ENCODE measurements around the gene WDR48.
A peak's percentile ranks its signal among the peaks of the same experiment; 100 is the strongest.

Gene WDR48

DNA sequence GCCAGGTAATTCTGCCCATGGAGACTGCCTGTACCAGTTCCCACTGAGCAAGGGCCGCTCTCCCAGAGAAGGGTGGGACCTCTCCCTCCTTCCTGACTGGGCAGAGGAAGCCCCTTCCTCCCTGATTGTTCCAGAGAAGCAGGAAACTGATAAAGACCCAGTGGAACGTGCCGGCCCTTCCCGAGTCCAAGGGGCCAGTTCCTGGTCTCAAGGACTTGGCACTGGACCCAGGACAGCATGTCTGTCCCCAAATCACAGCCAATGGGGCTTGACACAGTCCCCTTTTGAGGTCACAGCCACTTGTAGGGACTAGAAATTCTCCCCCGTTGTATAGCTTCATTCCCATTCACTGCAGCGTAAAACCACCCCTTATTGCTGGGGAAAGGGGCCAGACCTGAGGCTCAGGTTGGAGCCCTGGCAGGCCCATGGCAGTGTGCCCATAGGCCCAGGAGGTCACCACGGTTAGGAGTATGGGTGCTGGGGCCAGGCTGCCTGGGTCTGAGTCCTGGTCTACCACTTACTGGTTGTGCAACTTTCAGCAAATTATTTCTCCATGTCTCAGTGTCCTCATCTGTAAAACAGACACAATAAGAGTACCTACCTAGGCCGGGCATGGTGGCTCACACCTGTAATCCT is 83.5 kb downstream of the WDR48 start:
- no peak overlapping the region for H3K27ac ChIP-seq (ENCODE audit: insufficient read depth, low read length, poor library complexity, severe bottlenecking)
- DNase-seq = no peak
- no peak overlapping the region for H3K4me3 ChIP-seq (ENCODE audit: insufficient read depth, low read depth, low read length, poor library complexity, severe bottlenecking)
- H3K36me3 ChIP-seq (ENCODE audit: control insufficient read depth, insufficient read depth, low read length) = peaks cover 5% of the 10 kb centered on the region
- H3K9me3 ChIP-seq (ENCODE audit: control insufficient read depth, low read length) = no peaks in the 10 kb centered on the region
- no peaks in the 10 kb centered on the region for H3K27me3 ChIP-seq (replicated peaks; ENCODE audit: control insufficient read depth, insufficient read depth, low read length, poor library complexity, severe bottlenecking)
- H3K4me1 ChIP-seq (ENCODE audit: control insufficient read depth, insufficient read depth, low read length, poor library complexity, severe bottlenecking) = no peaks in the 10 kb centered on the region

DNA sequence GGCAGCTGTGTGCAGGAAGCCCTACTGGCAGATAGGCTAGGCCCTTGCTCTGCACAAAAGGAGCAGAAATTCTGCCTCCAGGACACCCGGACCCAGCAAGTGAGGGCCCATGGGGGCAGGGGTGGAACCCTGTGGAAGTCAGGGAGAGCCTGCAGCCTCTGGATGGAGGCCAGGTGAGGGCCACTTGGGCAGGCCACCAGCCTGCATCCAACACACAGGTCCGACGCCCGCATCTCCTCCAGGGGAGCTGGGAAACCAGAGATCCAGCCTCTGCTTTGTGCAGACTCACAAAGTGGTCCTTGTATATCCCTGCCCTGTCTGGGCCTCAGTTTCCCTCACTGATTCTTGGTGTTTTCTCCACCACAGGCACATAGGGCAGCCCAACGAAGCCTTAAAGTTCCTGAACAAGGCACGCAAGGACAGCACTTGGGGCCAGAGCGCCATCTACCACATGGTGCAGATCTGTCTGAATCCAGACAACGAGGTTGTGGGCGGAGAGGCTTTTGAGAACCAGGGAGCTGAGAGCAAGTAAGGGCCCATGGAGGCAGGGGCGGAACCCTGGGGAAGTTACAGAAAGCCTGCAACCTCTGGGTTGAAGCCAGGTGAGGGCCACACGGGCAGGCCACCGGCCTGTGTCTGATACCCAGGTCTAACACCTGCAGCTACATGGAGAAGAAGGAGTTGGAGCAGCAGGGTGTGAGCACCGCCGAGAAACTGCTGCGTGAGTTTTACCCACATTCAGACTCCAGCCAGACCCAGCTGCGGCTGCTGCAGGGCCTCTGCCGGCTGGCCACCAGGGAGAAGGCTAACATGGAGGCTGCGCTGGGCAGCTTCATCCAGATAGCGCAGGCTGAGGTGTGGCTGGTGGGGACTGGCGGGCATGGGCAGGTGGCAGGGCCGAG is 85.0 kb downstream of the WDR48 start:
- no peaks in the 10 kb centered on the region for H3K9me3 ChIP-seq (ENCODE audit: control insufficient read depth, low read length)
- no peak overlapping the region for H3K4me3 ChIP-seq (ENCODE audit: insufficient read depth, low read depth, low read length, poor library complexity, severe bottlenecking)
- no peak for DNase-seq
- no peaks in the 10 kb centered on the region for H3K4me1 ChIP-seq (ENCODE audit: control insufficient read depth, insufficient read depth, low read length, poor library complexity, severe bottlenecking)
- H3K36me3 ChIP-seq (ENCODE audit: control insufficient read depth, insufficient read depth, low read length) = peaks cover 19% of the 10 kb centered on the region
- no peak overlapping the region for H3K27ac ChIP-seq (ENCODE audit: insufficient read depth, low read length, poor library complexity, severe bottlenecking)
- no peaks in the 10 kb centered on the region for H3K27me3 ChIP-seq (replicated peaks; ENCODE audit: control insufficient read depth, insufficient read depth, low read length, poor library complexity, severe bottlenecking)

DNA sequence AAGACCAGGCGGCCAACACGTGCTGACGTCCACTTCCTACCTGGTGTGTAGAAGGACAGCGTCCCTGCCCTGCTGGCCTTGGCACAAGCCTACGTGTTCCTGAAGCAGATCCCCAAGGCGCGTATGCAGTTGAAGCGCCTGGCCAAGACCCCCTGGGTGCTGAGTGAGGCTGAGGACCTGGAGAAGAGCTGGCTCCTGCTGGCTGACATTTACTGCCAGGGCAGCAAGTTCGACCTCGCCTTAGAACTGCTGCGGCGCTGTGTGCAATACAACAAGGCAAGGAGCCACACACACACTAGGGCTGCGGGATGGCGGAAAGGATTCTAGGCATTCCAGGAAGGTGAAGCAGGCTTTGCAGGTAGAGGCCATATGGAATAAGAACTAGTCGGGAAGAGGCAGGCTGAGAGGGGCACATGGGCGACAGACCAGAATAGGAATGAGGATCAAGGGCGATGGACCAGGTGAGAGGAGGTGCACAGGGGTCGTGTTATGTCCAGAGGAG is 85.7 kb downstream of the WDR48 start:
- no peak overlapping the region for H3K27ac ChIP-seq (ENCODE audit: insufficient read depth, low read length, poor library complexity, severe bottlenecking)
- no peaks in the 10 kb centered on the region for H3K9me3 ChIP-seq (ENCODE audit: control insufficient read depth, low read length)
- DNase-seq = no peak
- H3K4me1 ChIP-seq (ENCODE audit: control insufficient read depth, insufficient read depth, low read length, poor library complexity, severe bottlenecking) = no peaks in the 10 kb centered on the region
- H3K36me3 ChIP-seq (ENCODE audit: control insufficient read depth, insufficient read depth, low read length) = peaks cover 26% of the 10 kb centered on the region
- H3K27me3 ChIP-seq (replicated peaks; ENCODE audit: control insufficient read depth, insufficient read depth, low read length, poor library complexity, severe bottlenecking) = no peaks in the 10 kb centered on the region
- no peak overlapping the region for H3K4me3 ChIP-seq (ENCODE audit: insufficient read depth, low read depth, low read length, poor library complexity, severe bottlenecking)

DNA sequence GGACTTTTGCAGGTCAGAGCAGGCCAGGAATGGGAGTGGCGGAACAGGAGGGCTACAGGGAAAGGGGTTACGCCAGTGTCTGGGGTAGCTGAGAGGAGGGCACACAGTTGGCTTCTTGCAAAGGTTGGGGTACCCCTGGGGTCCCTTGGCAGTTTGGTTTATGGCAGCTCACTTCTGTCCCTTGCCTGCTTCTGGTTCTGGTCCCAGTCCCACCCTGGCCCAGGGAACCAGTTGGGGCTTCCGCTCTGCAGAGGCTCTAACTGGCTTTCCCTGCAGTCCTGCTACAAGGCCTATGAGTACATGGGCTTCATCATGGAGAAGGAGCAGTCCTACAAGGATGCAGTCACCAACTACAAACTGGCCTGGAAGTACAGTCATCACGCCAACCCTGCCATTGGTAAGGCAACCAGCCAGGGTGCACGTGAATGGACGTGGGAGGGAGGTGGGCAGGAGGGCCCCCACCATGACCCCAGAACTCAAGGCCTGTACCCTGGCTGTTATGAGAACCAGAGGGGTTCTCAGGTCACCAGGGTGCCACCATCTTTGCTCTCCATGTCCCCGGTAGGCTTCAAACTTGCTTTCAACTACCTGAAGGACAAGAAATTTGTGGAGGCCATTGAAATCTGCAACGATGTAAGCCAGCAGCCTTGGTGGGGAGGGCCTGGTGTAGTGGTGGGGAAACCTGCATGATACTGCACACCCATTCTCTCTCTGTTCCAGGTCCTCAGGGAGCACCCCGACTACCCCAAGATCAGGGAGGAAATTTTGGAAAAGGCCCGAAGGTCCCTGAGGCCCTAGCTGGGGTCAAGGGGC is 86.4 kb downstream of the WDR48 start:
- Histone ChIP-seq H3K27ac (ENCODE audit: insufficient read depth, low read length, poor library complexity, severe bottlenecking) (no peak overlapping the region), H3K36me3 (ENCODE audit: control insufficient read depth, insufficient read depth, low read length) (peaks cover 33% of the 10 kb centered on the region), H3K4me1 (ENCODE audit: control insufficient read depth, insufficient read depth, low read length, poor library complexity, severe bottlenecking) (no peaks in the 10 kb centered on the region), H3K9me3 (ENCODE audit: control insufficient read depth, low read length) (no peaks in the 10 kb centered on the region), H3K27me3 (replicated peaks; ENCODE audit: control insufficient read depth, insufficient read depth, low read length, poor library complexity, severe bottlenecking) (no peaks in the 10 kb centered on the region), H3K4me3 (ENCODE audit: insufficient read depth, low read depth, low read length, poor library complexity, severe bottlenecking) (no peak overlapping the region)
- DNase-seq = no peak

DNA sequence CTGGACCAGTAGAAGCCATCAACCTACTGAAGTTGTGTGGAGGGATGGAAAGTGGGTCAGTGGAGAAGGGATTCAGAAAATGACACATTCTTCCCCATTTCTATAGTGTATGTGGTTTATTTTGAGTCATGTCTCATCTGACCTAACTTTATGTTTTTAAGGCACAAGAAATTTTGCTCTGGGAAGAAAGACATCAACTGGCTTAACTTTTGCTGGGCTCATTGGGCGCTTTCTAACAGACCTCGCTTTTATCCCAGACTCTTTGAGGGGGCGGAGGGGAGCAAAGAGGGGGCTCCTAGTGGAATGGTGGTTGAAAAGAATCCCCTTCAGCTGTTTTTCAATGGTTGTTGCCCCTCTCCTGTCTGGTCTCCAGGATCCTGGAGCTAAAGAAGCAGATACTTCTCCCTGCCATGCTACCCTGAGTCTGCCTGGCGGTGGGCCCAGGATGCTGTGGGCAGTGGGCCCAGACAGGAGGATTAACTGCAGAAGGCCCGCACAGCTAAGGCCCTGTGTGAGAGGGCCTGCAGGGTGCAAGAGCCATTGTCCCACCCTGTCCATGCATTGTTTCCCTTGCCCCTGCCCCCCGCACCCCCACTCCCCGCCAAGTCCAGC is 87.1 kb downstream of the WDR48 start:
- H3K36me3 ChIP-seq (ENCODE audit: control insufficient read depth, insufficient read depth, low read length) = peaks cover 40% of the 10 kb centered on the region
- no peaks in the 10 kb centered on the region for H3K9me3 ChIP-seq (ENCODE audit: control insufficient read depth, low read length)
- no peak overlapping the region for H3K4me3 ChIP-seq (ENCODE audit: insufficient read depth, low read depth, low read length, poor library complexity, severe bottlenecking)
- no peaks in the 10 kb centered on the region for H3K4me1 ChIP-seq (ENCODE audit: control insufficient read depth, insufficient read depth, low read length, poor library complexity, severe bottlenecking)
- H3K27me3 ChIP-seq (replicated peaks; ENCODE audit: control insufficient read depth, insufficient read depth, low read length, poor library complexity, severe bottlenecking) = no peaks in the 10 kb centered on the region
- DNase-seq = no peak
- no peak overlapping the region for H3K27ac ChIP-seq (ENCODE audit: insufficient read depth, low read length, poor library complexity, severe bottlenecking)

DNA sequence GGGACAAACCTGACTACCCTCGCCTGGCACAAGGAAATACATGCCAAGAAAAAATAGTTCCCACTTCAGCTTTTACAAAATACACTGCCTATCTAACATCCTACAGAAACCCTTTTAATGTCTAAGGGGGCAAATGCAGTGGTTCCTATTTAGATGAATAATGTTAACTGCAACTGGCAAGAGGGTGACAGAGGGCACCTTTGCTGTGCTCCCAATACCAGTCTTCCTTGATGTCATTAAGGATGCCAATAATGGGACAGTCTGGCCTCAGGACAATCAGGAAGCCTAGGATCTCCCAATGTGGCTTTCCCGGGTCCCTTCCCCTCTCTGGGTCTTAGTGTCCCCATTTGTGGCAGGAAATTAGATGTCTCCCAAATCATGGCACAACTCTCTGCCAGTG is 87.6 kb downstream of the WDR48 start:
- Histone ChIP-seq H3K4me3 (ENCODE audit: insufficient read depth, low read depth, low read length, poor library complexity, severe bottlenecking) (no peak overlapping the region), H3K27me3 (replicated peaks; ENCODE audit: control insufficient read depth, insufficient read depth, low read length, poor library complexity, severe bottlenecking) (no peaks in the 10 kb centered on the region), H3K9me3 (ENCODE audit: control insufficient read depth, low read length) (no peaks in the 10 kb centered on the region), H3K27ac (ENCODE audit: insufficient read depth, low read length, poor library complexity, severe bottlenecking) (no peak overlapping the region), H3K4me1 (ENCODE audit: control insufficient read depth, insufficient read depth, low read length, poor library complexity, severe bottlenecking) (no peaks in the 10 kb centered on the region), H3K36me3 (ENCODE audit: control insufficient read depth, insufficient read depth, low read length) (peaks cover 46% of the 10 kb centered on the region)
- no peak for DNase-seq

DNA sequence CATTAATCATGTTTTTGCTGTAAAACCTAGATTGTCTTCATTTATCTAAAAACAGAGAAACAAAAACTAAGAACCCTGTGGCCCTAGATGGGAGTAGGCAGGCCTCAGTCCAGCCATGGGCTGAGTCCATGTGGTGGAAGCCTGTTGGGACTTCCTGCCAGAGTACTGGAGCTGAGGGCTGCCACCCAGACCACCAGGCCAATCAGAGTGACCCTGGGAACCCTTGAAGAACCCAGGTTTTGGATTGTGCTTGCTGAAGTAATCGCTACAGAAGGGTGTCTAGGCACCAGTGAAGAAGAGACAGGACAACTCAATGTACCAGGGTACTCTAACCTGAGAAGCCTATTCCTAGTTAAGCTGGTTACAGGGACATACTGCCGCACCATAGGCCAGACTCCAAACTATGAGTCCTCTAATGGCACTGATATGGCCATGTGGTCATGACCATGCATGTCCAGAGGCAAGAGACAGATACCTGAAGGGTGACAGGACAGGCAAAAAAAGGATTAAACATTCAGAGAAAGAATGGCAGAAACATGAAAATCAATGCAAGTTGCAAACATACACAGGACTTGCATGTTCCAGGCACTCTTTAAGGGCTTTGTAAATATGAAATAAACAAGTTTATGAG is 88.6 kb downstream of the WDR48 start:
- H3K27ac ChIP-seq (ENCODE audit: insufficient read depth, low read length, poor library complexity, severe bottlenecking) = no peak overlapping the region
- H3K4me1 ChIP-seq (ENCODE audit: control insufficient read depth, insufficient read depth, low read length, poor library complexity, severe bottlenecking) = no peaks in the 10 kb centered on the region
- H3K36me3 ChIP-seq (ENCODE audit: control insufficient read depth, insufficient read depth, low read length) = peaks cover 56% of the 10 kb centered on the region

DNA sequence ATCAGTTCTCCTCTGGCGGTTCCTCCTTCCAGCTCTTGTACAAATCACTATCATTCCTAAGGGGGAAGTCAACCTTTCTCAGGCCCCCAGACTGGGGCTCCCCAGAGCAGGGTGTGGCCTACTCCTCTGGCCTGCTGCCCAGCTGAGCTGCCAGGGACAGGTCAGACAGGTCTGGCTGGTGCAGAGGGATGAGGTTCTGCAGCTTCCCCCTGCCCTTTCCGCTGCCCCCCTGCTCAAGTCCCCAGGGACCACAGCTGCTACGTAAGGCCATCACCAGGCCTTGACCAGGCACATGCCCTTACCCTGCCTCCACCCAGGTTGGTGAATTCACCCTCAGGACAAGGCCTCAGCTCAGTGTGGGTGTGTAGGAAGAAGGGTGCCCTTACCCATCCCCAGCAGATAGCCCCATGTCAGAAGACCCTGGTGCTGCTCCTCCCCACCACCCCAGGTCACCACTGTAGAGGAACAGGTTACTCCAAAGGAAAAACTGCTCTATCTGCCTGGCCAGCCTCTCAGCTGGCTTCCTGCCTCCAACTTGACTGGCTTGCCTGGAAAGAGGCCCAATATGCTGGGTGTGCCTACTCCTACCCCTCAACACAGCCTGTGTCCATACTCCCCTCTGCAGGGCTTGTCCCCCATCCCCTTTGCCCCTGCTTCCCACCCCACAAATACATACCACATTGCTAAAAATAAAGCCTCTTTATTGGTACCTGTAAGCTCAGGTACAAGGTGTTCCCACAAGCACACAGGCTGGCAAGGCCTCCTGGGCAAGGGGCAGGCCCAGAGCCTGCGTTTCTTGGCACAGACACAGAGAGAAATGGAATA is 89.6 kb downstream of the WDR48 start:
- no peaks in the 10 kb centered on the region for H3K9me3 ChIP-seq (ENCODE audit: control insufficient read depth, low read length)
- H3K4me1 ChIP-seq (ENCODE audit: control insufficient read depth, insufficient read depth, low read length, poor library complexity, severe bottlenecking) = peaks cover 6% of the 10 kb centered on the region
- DNase-seq = peak in 1 of 3 donors; percentile 10
- no peak overlapping the region for H3K4me3 ChIP-seq (ENCODE audit: insufficient read depth, low read depth, low read length, poor library complexity, severe bottlenecking)
- no peaks in the 10 kb centered on the region for H3K27me3 ChIP-seq (replicated peaks; ENCODE audit: control insufficient read depth, insufficient read depth, low read length, poor library complexity, severe bottlenecking)
- H3K36me3 ChIP-seq (ENCODE audit: control insufficient read depth, insufficient read depth, low read length) = peaks cover 65% of the 10 kb centered on the region
- no peak overlapping the region for H3K27ac ChIP-seq (ENCODE audit: insufficient read depth, low read length, poor library complexity, severe bottlenecking)

More for the DNA sequence above, 88.6 kb downstream of the WDR48 start:
- no peak overlapping the region for H3K4me3 ChIP-seq (ENCODE audit: insufficient read depth, low read depth, low read length, poor library complexity, severe bottlenecking)
- H3K27me3 ChIP-seq (replicated peaks; ENCODE audit: control insufficient read depth, insufficient read depth, low read length, poor library complexity, severe bottlenecking) = no peaks in the 10 kb centered on the region
- no peak for DNase-seq
- H3K9me3 ChIP-seq (ENCODE audit: control insufficient read depth, low read length) = no peaks in the 10 kb centered on the region

DNA sequence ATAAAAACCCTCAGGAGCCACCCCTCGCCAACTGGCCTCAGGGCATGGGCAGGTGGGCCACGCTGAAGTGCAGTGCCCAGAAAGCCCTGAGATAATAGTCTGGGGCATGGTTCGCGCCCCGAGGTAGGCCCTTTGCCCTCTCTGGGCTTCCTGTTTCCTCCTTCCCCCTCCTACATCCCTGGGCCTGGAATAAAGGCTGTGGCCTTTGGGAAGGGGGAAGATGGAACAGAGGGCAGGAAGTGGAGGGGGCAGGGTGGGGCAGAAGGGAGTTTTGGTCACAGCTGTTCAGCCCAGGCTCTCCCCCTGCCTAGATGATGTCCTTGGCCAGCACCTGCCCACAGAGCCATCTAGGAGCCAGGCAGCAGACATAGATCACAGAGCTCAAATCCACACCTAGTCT is 90.3 kb downstream of the WDR48 start:
- H3K4me1 ChIP-seq (ENCODE audit: control insufficient read depth, insufficient read depth, low read length, poor library complexity, severe bottlenecking) = peaks cover 13% of the 10 kb centered on the region
- H3K36me3 ChIP-seq (ENCODE audit: control insufficient read depth, insufficient read depth, low read length) = peaks cover 68% of the 10 kb centered on the region
- no peak overlapping the region for H3K27ac ChIP-seq (ENCODE audit: insufficient read depth, low read length, poor library complexity, severe bottlenecking)
- no peaks in the 10 kb centered on the region for H3K27me3 ChIP-seq (replicated peaks; ENCODE audit: control insufficient read depth, insufficient read depth, low read length, poor library complexity, severe bottlenecking)
- DNase-seq = no peak
- no peak overlapping the region for H3K4me3 ChIP-seq (ENCODE audit: insufficient read depth, low read depth, low read length, poor library complexity, severe bottlenecking)
- no peaks in the 10 kb centered on the region for H3K9me3 ChIP-seq (ENCODE audit: control insufficient read depth, low read length)

Data from effector memory CD4-positive, alpha-beta T cell (primary cell).